ENCODE results near the gene IGSF10. TPM values are rescaled to one million over a fixed set of nuclear protein-coding genes. Genes with fewer than 3 reads are reported as not detected.

Gene IGSF10
- total and polyA plus RNA-seq, 2 of the 8 experiments (the other 6 are each of a cell fraction or from before 2014, with no cell fraction given), result 0.59 to 0.95 TPM

DNA sequence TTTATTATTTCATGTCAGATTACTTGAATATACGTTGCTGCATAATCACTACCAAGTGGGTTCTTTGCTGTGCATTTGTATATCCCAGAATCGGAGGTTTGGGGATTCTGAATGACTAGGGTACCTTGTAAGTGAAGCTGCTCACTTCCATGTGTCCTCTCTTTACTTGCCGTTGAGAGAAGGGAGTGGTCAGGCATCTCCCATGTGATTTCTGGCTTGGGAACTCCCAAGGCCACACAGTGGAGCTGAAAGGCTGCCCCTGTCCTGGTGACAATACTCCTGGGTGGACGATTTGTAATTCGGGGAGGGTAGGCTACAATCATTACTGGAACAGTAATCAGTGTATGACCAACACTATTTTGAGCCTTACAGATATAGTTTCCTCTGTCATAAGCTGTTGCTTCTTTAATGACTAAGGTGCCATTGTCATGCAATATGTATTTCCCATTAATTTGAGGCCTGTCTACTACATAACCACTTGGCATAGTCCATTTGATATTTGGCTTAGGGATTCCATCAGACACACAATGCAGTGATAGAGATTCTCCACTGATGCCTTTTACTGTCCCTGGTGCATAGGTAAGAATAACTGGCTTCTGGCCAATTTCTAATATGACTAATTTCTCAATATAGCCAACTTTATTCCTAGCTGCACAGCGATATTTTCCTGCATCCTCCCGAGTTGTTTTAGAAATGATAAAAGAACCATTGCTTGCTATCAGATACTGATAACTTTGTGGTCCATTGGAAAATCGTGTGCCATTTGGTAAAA, 24.0 kb downstream of the IGSF10 start:
- TF ChIP-seq SAP30 (IDR thresholded peaks at IDR 0.05; ENCODE audit: insufficient read depth, insufficient replicate concordance, low read length) (no peak), RNF2 (IDR thresholded peaks at IDR 0.05; ENCODE audit: borderline replicate concordance, low read depth, low read length, missing control alignments, poor library complexity, severe bottlenecking) (no peak), SUZ12 (IDR thresholded peaks at IDR 0.05; ENCODE audit: low read length) (no peak), SIRT6 (IDR thresholded peaks at IDR 0.05; ENCODE audit: low read length) (no peak), CHD1 (IDR thresholded peaks at IDR 0.05; ENCODE audit: low read depth, low read length) (no peak), SIX5 (IDR thresholded peaks at IDR 0.05; ENCODE audit: low read depth, low read length) (no peak), EGR1 (IDR thresholded peaks at IDR 0.05; ENCODE audit: borderline replicate concordance, low read depth, low read length) (no peak)
- H2BK120ac ChIP-seq (replicated peaks; ENCODE audit: low read depth, low read length), result no peak overlapping the region
- H3K56ac ChIP-seq (replicated peaks; ENCODE audit: insufficient read length, low read depth, low read length), result no peak overlapping the region
- no peaks in the 10 kb centered on the region for H3K23me2 ChIP-seq (ENCODE audit: low read depth, low read length)
- H3K9ac ChIP-seq (replicated peaks in 1 of 4; ENCODE audit: extremely low read depth in 1 of 4, low read depth in 3 of 4, low read length in 3 of 4), result no peak overlapping the region
- no peak overlapping the region for H3K4me2 ChIP-seq (ENCODE audit: insufficient read depth in 1 of 2, low read depth in 2 of 2, low read length in 2 of 2)
- peaks cover 0 to 4% (median under 1%) of the 10 kb centered on the region in 4 experiments; a peak in 2 of 7 replicates for H3K4me1 ChIP-seq (replicated peaks in 1 of 4; ENCODE audit: control insufficient read depth in 3 of 4, insufficient read depth in 4 of 4, low read length in 3 of 4)
- no peak overlapping the region; the same call in 1 of the 2 replicates for H4K8ac ChIP-seq (ENCODE audit: extremely low read depth, insufficient read depth, low read length)
- FAIRE-seq, result no peak
- H3K4ac ChIP-seq (replicated peaks; ENCODE audit: insufficient read length, low read depth, low read length), result no peak overlapping the region
- ChIA-PET POLR2A (ENCODE audit: partially characterized antibody) (no interaction called here), CTCF (ENCODE audit: partially characterized antibody) (interaction anchor here (1.1 to 8.3 kb wide), 7 partner anchors 9 to 402 kb away, joined by 3 to 82 read pairs (median 5); no protein-coding TSS in a partner anchor)
- no peak overlapping the region for H4K91ac ChIP-seq (replicated peaks; ENCODE audit: insufficient read length, low read length)
- no peak overlapping the region for H2BK5ac ChIP-seq (ENCODE audit: low read depth, low read length)
- H2AFZ ChIP-seq (ENCODE audit: low read length), result no peak overlapping the region
- H3K23ac ChIP-seq (ENCODE audit: insufficient read length), result no peak overlapping the region
- H3K14ac ChIP-seq (ENCODE audit: insufficient read length), result no peak overlapping the region
- H4K5ac ChIP-seq (ENCODE audit: insufficient read length, low read depth, low read length), result no peak overlapping the region
- no peak overlapping the region for H2AK5ac ChIP-seq (ENCODE audit: low read depth, low read length)
- no peak overlapping the region for H3K18ac ChIP-seq (ENCODE audit: extremely low read depth, low read length)
- no peaks in the 10 kb centered on the region for H4K20me1 ChIP-seq (replicated peaks in 1 of 2; ENCODE audit: control insufficient read depth in 1 of 2, insufficient read depth in 2 of 2, low read length in 2 of 2)
- H3K79me1 ChIP-seq (ENCODE audit: low read depth, low read length), result no peaks in the 10 kb centered on the region
- no peak overlapping the region for H2BK20ac ChIP-seq (ENCODE audit: low read length)
- H3K4me3 ChIP-seq (ENCODE audit: extremely low read depth in 1 of 4, insufficient read depth in 2 of 4, low read depth in 3 of 4, low read length in 4 of 4), result no peak overlapping the region
- no peak overlapping the region for H2BK15ac ChIP-seq (ENCODE audit: low read length)
- no peak overlapping the region for H2BK12ac ChIP-seq (ENCODE audit: low read depth, low read length)
- no peaks in the 10 kb centered on the region for H3K27me3 ChIP-seq (replicated peaks in 1 of 4; ENCODE audit: control insufficient read depth in 3 of 4, extremely low read depth in 1 of 4, insufficient read depth in 3 of 4, low read length in 3 of 4)
- H3K9me3 ChIP-seq (ENCODE audit: insufficient read depth in 2 of 2, low read depth in 1 of 2, low read length in 1 of 2), result no peaks in the 10 kb centered on the region
- no peaks in the 10 kb centered on the region for H3K79me2 ChIP-seq (ENCODE audit: control insufficient read depth in 1 of 2, insufficient read depth in 2 of 2, low read length in 2 of 2)
- WGBS, 2 experiments (ENCODE audit: extremely low coverage in 1 of 2, insufficient coverage in 1 of 2, insufficient read length in 1 of 2, insufficient replicate concordance in 2 of 2, low coverage in 1 of 2, low lambda C conversion rate in 2 of 2, missing lambda C conversion rate in 1 of 2), result 92% methylated on average over 8 of the region's 8 CpGs; no CpG with 5 or more reads in 1 of the 2 experiments
- no peak overlapping the region for H3K27ac ChIP-seq (ENCODE audit: low read depth, low read length)
- peaks cover 0 to 2% (median under 1%) of the 10 kb centered on the region in 4 experiments; a peak in 2 of 8 replicates for H3K36me3 ChIP-seq (ENCODE audit: control insufficient read depth in 2 of 4, insufficient read depth in 4 of 4, low read length in 3 of 4)
- DNase-seq (ENCODE audit: low read depth in 1 of 2, low spot score in 2 of 2), result no peak
